Measurements from ENCODE around the gene CMKLR1. TPM values are rescaled to one million over a fixed set of nuclear protein-coding genes. Genes with fewer than 3 reads are reported as not detected.
A peak's percentile ranks its signal among the peaks of the same experiment; 100 is the strongest.

The CMKLR1 gene
- total RNA-seq, 1 experiment from 2014 or later = not detected

- no peak for DNase-seq (ENCODE audit: low spot score)
Observed at GRCh38 chr12:108317308-108318234, 21.5 kb downstream of the CMKLR1 start.

- DNase-seq (ENCODE audit: low spot score) = no peak
Observed at GRCh38 chr12:108316176-108317086, 22.7 kb downstream of the CMKLR1 start.

- no peak for DNase-seq (ENCODE audit: low spot score)
Observed at GRCh38 chr12:108315486-108316105, 23.5 kb downstream of the CMKLR1 start.

- no peak for DNase-seq (ENCODE audit: low spot score)
Observed at GRCh38 chr12:108313606-108314351, 25.3 kb downstream of the CMKLR1 start.

GRCh38 chr12:108313241-108313605 is 25.9 kb downstream of the CMKLR1 start:
- DNase-seq (ENCODE audit: low spot score) = no peak

GRCh38 chr12:108312693-108313189 is 26.4 kb downstream of the CMKLR1 start:
- peak; percentile 33 for DNase-seq (ENCODE audit: low spot score)

- DNase-seq (ENCODE audit: low spot score) = no peak
Observed at GRCh38 chr12:108312073-108312659, 26.9 kb downstream of the CMKLR1 start.

GRCh38 chr12:108311605-108312004 is 27.5 kb downstream of the CMKLR1 start:
- no peak for DNase-seq (ENCODE audit: low spot score)

GRCh38 chr12:108310489-108310888 is 28.6 kb downstream of the CMKLR1 start:
- no peak for DNase-seq (ENCODE audit: low spot score)

- DNase-seq (ENCODE audit: low spot score) = no peak
Observed at GRCh38 chr12:108309674-108310312, 29.3 kb downstream of the CMKLR1 start.

- DNase-seq (ENCODE audit: low spot score) = no peak
Observed at GRCh38 chr12:108308395-108309085, 30.6 kb downstream of the CMKLR1 start.

- no peak for DNase-seq (ENCODE audit: low spot score)
Observed at GRCh38 chr12:108307006-108307405, 32.1 kb downstream of the CMKLR1 start.

GRCh38 chr12:108306506-108306905 is 32.6 kb downstream of the CMKLR1 start:
- no peak for DNase-seq (ENCODE audit: low spot score)

GRCh38 chr12:108305991-108306501 is 33.1 kb downstream of the CMKLR1 start:
- DNase-seq (ENCODE audit: low spot score) = peak; percentile 54

GRCh38 chr12:108305520-108305919 is 33.6 kb downstream of the CMKLR1 start:
- peak; percentile 41 for DNase-seq (ENCODE audit: low spot score)

GRCh38 chr12:108304633-108305032 is 34.5 kb downstream of the CMKLR1 start:
- DNase-seq (ENCODE audit: low spot score) = no peak

GRCh38 chr12:108303703-108304102 is 35.4 kb downstream of the CMKLR1 start:
- DNase-seq (ENCODE audit: low spot score) = no peak

- DNase-seq (ENCODE audit: low spot score) = peak; percentile 93
Observed at GRCh38 chr12:108302403-108303311, 36.5 kb downstream of the CMKLR1 start.

All from HT-29 (cell line).